HL-60 (cell line): Measurements from ENCODE around the gene AVPR2.

Experiments
- DNase-seq, 2 experiments: peaks; one replicate each; pipeline ENCODE4 v3.0.0-alpha.2; 2010 to 2020; ENCODE audit warnings: low read depth in 1 of 2, low spot score in 1 of 2
- H3K27ac ChIP-seq: fragments of 250-450 bp; sonication (Bioruptor Pico); replicated peaks from 2 replicates; pipeline ENCODE4 v1.5.1; 2020; ENCODE audit warnings: mild to moderate bottlenecking, moderate library complexity
- H3K27me3 ChIP-seq: fragments of 250-450 bp; sonication (Bioruptor Pico); 2 replicates; pipeline ENCODE4 v1.5.1; 2021; ENCODE audit warnings: mild to moderate bottlenecking, moderate library complexity; ENCODE audit not compliant: insufficient read depth, poor library complexity, severe bottlenecking
- H3K4me3 ChIP-seq: replicated peaks from 2 replicates; pipeline ENCODE4 v1.5.1; 2011; ENCODE audit warnings: mild to moderate bottlenecking, control low read depth, low read length; ENCODE audit not compliant: insufficient read depth
- CTCF ChIP-seq: IDR thresholded peaks from one replicate; pipeline ENCODE4 v1.5.1; 2011; ENCODE audit warnings: low read length, control low read depth, inconsistent platforms; ENCODE audit not compliant: insufficient read depth
- GABPA ChIP-seq: IDR thresholded peaks from 2 replicates; pipeline ENCODE4 v1.6.1; 2012; ENCODE audit warnings: low read depth
- POLR2AphosphoS5 ChIP-seq: IDR thresholded peaks from 2 replicates; pipeline ENCODE4 v1.6.1; 2012; ENCODE audit warnings: low read depth
- REST ChIP-seq: IDR thresholded peaks from 2 replicates; pipeline ENCODE4 v1.6.1; 2012; ENCODE audit warnings: low read depth; ENCODE audit not compliant: insufficient replicate concordance
- SPI1 ChIP-seq: IDR thresholded peaks from 2 replicates; pipeline ENCODE4 v1.6.1; 2012; ENCODE audit warnings: low read depth, mild to moderate bottlenecking, borderline replicate concordance

AVPR2 gene

GRCh38 chrX:153947009-153947769 lies 42.7 kb downstream of the AVPR2 start:
- H3K27ac ChIP-seq: peak overlapping the region; percentile 48
- no peaks in the 10 kb centered on the region for H3K27me3 ChIP-seq
- DNase-seq: peak in 1 of 2 experiments; percentile 90
- TF ChIP-seq SPI1: no peak
- no peak for TF ChIP-seq GABPA
- no peak for TF ChIP-seq REST
- TF ChIP-seq POLR2AphosphoS5: peak; percentile 57
- TF ChIP-seq CTCF: peak; percentile 52
- no peak overlapping the region for H3K4me3 ChIP-seq

GRCh38 chrX:153948002-153948466 lies 43.6 kb downstream of the AVPR2 start:
- no peak for DNase-seq
- Histone ChIP-seq H3K4me3 (no peak overlapping the region), H3K27me3 (no peaks in the 10 kb centered on the region), H3K27ac (peak overlapping the region; percentile 48)
- no peak for TF ChIP-seq CTCF
- TF ChIP-seq POLR2AphosphoS5: no peak
- no peak for TF ChIP-seq REST
- TF ChIP-seq GABPA: no peak
- no peak for TF ChIP-seq SPI1

- TF ChIP-seq GABPA (no peak), SPI1 (no peak), CTCF (no peak), POLR2AphosphoS5 (no peak), REST (no peak)
Measured at GRCh38 chrX:153948847-153949805, 44.7 kb downstream of the AVPR2 start.

More at GRCh38 chrX:153948847-153949805, 44.7 kb downstream of the AVPR2 start:
- Histone ChIP-seq H3K27me3 (no peaks in the 10 kb centered on the region), H3K4me3 (no peak overlapping the region), H3K27ac (peak overlapping the region; percentile 48)
- DNase-seq: no peak
